HK-2 (cell line): ENCODE results near the gene ZNF622.

Experiments used
- DNase-seq: peaks from one replicate; pipeline ENCODE4 v3.0.0-alpha.2; 2018; ENCODE audit not compliant: unreplicated experiment

The ZNF622 gene

DNA sequence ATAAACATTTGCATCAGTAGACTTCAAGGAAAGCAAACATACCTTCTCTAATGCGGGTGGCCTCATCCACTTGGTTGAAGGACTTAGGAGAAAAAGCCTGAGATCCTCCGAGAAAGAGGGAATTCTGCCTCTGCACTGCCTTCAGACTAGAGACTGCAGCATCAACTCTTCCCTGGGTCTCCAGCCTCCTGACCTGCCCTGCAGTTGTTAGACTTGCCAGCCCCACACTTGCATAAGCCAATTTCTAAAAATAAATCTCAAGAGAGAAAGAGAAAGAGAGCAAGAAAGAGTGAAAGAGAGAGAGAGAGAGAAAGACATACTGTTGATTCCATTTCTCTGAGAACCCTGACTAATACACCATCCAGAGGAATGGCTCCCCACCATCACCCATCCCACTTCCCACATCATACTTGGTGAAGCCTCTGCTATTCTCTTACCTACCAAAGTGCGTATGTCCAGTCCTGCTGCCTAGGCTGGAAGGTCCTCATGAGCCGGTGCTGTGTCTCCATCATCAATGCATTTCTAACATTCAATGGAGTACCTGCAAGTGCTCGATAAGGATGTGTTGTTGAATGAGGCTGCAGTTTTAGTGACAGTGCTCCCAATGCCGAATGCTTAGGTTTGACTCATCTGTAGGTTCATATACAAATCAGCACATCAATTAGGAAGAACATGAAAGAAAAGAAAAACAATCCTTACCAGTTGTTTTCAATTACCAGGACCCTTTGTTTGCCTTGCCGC is 35.1 kb downstream of the ZNF622 start:
- DNase-seq, result no peak

DNA sequence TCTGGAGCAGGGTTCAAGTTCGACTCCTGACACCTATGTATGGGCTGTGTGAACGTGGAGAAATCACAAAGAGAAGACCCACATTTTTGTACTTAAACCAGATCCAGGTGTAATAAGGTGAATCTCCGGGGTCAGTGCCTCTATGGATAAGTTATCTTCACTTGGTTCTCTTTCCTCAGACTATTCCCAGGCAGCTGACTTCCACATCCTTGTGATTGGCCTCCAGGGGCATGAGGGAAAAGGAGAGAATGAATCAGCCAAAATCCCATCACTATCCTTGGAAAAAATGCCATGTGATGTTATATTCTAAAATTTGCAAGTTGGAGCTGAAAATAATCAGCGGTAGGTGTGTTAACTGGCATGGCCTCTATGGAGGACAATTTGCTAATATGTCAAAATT is 37.2 kb downstream of the ZNF622 start:
- no peak for DNase-seq

DNA sequence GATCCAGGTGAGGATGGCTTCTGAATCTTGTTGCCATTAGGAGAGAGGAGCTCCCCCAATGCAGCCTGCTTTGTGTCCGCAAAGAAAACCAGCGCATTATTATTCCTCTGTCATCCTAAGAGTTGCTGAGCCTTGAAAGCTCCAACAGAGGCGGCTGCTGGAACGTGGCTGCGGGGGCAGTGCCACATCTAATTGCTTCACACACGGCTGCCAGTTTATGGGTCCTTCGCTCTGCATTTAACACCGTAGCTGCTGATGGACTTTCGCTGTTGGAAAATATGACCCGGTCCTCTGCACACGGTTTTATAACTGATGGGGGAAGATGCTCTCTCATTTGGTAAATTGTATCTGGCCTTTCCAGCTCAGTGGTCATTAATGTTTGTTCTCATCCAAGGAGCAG is 38.0 kb downstream of the ZNF622 start:
- no peak for DNase-seq

DNA sequence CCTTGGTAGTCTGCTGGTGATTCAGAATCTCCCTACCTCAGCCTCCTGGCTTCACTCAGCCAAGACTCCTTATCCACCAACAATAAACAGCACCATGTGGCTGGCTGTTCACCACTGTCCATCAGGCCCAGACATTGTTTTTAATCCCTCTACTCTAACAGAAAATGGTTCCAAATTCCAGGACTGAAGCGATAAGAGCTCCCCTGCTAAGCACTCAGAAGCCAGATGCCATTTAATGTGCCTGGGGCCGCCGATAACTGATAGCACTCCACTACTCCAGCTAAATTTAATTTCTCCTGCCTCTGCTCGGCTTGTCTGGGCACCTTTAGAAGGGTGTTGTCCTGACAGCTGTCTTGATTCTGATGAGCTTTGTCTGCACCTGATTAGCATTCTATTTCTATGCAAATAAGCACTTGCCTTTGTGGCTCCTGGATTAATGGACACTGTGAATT is 47.1 kb downstream of the ZNF622 start:
- no peak for DNase-seq

DNA sequence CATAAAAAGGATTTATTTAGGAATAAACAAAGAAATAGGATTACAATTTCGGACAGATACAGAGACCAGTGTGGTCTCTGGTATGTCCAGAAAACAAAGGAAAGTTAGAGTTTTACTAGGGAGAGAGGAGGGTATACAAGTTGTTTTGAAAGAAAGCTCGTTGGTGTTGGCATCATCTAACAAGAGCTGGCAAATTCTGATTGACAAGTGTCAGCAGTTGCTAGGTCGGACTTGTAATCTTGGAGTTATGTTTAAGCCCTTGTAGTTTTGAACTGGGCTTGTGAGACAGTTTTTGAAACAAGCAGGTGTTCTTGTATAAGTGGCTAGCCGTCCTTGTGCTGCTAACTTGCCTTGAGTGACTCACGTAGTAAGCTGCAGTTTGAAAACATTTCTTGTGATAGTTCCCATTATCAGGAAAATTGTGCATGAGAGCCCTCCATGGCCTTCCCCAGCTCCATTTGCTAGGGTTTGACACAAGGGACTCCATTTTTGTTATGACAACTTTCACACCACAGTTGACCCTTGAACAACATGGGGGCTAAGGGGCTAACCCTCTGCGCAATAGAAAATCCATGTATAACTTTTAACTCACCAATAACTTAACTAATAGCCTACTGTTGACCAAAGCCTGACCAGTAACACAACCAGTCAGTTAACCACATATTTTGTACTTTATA is 48.1 kb downstream of the ZNF622 start:
- DNase-seq, result no peak

DNA sequence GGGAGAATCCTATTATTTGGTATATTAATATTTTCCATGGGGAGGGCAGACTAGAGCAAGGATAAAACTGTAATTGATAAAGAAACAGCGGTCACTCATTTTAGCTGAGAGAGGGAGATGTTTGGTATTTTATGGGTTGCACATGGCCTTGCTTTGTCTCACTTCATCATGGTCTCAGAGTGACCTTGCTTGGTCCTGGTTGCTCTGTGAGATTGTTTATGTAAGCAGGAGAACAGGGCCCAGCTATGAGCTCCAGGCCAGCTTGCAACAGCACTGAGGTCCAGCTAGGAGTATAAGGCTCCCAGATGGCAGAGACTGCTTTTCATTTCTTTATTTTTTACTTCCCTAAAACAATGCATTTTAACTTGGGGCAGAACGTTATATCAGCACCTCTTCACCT is 50.7 kb downstream of the ZNF622 start:
- DNase-seq, result no peak

DNA sequence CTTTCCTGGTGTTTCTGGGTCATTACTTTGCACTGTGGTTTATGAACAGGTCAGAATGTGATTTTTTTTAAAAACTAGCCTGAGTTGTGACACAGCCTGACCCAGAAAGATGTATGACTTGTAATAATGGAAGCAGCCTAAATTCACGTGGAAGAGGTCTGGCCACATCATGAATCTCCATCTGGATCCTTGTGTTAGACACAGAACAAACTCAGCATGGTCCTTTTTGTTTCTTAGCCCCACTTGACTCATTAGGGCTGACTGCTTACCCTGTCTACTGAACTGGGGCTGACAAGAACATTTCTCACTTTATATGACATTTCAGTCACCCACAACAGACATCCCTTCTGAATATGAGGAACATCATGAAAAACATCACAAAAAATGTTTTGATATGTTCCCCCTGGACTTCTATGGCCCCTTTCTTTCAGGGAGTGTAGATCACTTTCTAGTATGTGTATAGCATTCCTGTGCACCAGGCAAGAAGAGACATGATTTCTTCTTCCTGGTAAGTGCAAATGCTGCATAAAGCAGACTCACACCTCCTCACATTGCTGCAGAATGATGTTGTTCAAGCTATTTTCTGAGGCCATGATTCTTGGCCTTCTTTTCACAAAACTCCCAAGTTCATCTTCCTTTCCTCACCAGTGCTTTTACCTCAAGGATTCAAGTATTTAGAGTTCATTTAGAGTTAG is 52.3 kb downstream of the ZNF622 start:
- no peak for DNase-seq

DNA sequence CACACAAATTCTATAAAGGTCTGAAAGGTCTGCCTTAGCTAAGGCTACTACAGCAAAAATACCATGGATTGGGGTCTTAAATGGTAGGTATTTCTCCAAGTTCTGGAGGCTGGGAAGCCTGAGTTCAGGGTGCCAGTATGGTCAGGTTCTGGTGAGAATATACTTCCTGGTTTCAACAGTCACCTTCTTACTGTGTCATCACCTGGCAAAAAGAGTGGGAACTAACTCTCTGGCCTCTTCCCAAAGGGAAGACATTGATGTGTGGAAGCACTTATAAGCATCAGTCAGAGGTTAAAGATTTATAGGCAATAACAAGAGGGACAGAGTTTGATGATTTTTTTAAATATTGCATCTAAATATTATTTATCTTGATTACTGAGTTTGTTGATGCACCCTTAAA is 53.0 kb downstream of the ZNF622 start:
- DNase-seq, result no peak

DNA sequence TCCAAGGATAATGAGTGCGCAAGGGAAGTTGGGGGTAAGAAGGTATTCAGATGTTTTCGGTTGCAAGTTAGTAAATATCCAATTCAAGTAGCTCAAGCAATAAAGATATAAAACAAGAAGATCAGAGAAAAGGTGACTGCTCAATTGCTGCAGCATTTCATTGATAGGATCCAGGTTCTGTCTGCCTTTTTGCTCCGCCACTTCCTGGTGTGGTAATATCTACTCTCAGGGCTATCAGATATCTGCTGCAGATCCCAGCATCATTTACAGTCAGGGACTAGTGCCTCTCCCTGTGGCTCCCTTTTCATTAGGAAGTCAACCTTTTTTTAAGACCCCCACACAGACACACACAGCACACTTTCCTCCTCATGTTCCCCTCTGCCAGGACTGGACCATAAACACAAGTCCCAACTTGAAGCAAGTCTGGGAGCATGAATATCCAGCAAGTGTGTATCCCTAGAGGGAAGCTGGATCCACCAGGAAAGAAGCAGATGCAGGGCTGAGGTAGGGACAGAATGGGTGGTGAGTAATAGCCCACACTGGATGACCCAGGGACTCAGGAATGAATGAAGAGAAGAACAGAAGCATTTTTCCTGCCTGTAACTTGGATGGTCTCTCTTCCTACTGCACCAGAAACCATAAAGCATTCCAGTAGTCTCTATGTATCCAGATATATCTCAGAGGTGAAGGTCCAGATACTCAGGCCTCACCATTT is 53.7 kb downstream of the ZNF622 start:
- DNase-seq, result no peak

DNA sequence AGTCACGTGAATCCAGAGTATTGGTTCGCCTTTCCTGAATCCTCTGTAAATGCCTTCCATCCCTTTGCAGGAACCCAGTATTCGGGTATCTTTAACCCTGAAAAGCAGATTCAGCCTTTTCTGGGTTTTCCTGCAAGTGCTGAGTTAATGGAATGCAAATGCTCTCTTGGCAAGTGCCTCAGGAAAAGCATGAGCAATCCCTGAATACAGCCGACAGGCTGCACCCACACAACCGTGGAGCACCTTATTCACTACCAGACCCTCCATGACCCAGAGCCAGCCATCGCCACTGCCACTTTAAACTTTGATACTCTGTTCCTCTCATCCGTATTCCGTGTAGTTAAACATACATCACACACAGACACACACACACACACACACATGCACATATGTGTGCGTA is 54.4 kb downstream of the ZNF622 start:
- no peak for DNase-seq

DNA sequence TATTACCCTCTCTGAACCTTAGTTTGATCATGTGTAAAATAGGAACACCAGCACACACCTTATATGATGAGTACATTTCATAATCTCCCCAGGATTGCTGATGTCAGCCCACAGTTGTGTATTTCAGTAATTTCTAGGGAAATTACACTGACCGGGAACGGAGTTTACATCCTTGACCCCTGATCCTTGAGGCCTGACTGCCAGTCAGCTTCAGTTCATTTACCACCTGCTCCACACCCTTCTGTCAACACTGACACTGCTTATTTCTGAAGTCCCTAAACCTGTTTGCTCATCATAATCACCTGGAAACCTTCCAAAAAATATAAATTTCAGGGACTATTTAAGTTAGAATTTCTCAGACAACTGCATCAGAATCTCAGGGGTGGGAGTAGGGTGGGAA is 55.3 kb downstream of the ZNF622 start:
- DNase-seq, result no peak

DNA sequence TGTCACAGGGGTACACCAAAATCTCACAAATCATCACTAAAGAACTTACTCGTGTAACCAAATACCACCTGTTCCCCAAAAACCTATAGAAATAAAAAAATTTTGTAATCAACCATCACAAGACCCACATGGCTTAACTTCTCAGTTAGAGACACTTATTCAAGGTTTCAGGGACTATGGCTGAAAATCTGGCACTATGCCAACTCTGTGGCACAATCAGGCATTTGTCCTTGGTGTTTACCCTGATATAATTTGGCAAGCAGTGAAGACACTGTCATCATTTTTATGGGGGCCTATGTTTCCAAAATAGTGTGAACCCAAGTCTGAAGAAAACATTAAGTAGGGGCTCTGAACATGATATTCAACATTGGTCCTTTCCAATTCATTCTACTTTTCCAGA is 59.0 kb downstream of the ZNF622 start:
- no peak for DNase-seq

DNA sequence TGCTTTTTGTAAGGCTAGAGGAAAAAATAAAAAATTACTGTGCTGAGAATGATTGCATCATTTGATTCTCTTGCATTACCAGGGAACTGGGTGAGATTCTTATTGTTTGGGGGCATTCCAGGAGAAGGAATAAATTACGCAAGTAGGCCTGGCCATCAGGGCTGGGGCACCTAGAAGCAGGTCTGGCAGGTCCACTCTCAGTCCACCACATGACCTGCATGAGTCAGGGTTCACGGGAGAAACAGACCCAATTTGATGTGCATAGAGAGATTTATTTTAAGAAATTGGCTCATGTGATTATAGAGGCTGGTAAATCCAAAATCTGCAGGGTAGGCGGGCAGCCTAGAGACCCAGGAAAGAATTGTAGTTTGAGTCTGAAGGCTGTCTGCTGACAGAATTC is 59.6 kb downstream of the ZNF622 start:
- DNase-seq, result no peak
